ENCODE measurements around the gene RPS6KC1. TPM values are rescaled to one million over a fixed set of nuclear protein-coding genes. Genes with fewer than 3 reads are reported as not detected.

RPS6KC1 gene
- polyA plus RNA-seq, 3 donors, result 8.9 to 16.0 (median 11.4) TPM

DNA sequence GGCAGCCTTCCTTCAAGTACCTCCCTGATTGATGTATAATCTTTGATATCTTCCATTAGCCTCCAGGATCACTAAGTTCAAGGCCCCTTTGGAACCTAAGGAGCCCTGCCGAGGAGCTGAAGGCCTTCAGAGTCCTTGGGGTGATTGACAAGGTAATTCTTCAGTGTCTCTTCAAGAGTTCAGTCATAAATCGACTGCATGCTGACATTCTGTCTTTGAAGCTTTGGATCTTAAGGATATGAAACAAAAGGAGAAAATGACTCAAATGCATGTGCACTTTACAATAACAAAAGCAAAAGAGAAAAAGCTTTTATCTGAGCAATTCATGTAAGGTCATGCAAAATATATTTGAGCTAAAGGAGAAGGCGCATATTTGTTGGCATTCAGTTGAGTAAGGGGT, 125.3 kb downstream of the RPS6KC1 start:
- Mint-ChIP-seq H3K36me3 (peaks cover 43 to 53% of the 10 kb centered on the region in 2 donors), H3K9me3 (no peaks in the 10 kb centered on the region), H3K4me3 (no peak overlapping the region), H3K27ac (no peak overlapping the region), H3K4me1 (no peaks in the 10 kb centered on the region), H3K27me3 (ENCODE audit: low read depth in 3 of 3) (peaks cover 0 to 2% (median 0%) of the 10 kb centered on the region in 3 donors)
- no peaks in the 10 kb centered on the region for H3K9me3 ChIP-seq (replicated peaks in 1 of 2; ENCODE audit: control insufficient read depth in 1 of 2, insufficient read depth in 1 of 2, low read length in 2 of 2)
- no peak overlapping the region for H3K4me2 ChIP-seq (replicated peaks; ENCODE audit: extremely low read depth, low read length, poor library complexity, severe bottlenecking)
- DNase-seq, result no peak
- H3K27ac ChIP-seq (ENCODE audit: low read depth in 1 of 2, low read length in 2 of 2), result no peak overlapping the region
- H3K4me3 ChIP-seq (replicated peaks in 1 of 3; ENCODE audit: low read depth in 2 of 3, low read length in 3 of 3), result no peak overlapping the region
- no peaks in the 10 kb centered on the region for H3K4me1 ChIP-seq (ENCODE audit: control insufficient read depth in 1 of 2, insufficient read depth in 2 of 2, low read length in 2 of 2)
- no peaks in the 10 kb centered on the region for H3K79me2 ChIP-seq (ENCODE audit: insufficient read depth, low read length)
- H3K27me3 ChIP-seq (ENCODE audit: control insufficient read depth in 2 of 2, insufficient read depth in 2 of 2, low read length in 2 of 2), result no peaks in the 10 kb centered on the region
- 100% methylated on average over 2 of the region's 3 CpGs for WGBS (ENCODE audit: insufficient coverage)
- TF ChIP-seq, protein P1, sequence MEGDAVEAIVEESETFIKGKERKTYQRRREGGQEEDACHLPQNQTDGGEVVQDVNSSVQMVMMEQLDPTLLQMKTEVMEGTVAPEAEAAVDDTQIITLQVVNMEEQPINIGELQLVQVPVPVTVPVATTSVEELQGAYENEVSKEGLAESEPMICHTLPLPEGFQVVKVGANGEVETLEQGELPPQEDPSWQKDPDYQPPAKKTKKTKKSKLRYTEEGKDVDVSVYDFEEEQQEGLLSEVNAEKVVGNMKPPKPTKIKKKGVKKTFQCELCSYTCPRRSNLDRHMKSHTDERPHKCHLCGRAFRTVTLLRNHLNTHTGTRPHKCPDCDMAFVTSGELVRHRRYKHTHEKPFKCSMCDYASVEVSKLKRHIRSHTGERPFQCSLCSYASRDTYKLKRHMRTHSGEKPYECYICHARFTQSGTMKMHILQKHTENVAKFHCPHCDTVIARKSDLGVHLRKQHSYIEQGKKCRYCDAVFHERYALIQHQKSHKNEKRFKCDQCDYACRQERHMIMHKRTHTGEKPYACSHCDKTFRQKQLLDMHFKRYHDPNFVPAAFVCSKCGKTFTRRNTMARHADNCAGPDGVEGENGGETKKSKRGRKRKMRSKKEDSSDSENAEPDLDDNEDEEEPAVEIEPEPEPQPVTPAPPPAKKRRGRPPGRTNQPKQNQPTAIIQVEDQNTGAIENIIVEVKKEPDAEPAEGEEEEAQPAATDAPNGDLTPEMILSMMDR (IDR thresholded peaks at IDR 0.05), result no peak
- H3K9ac ChIP-seq (ENCODE audit: insufficient read depth, low read length, poor library complexity, severe bottlenecking), result no peak overlapping the region
- intact Hi-C loops (cut with micrococcal nuclease), result no loop called here
- H3K36me3 ChIP-seq (replicated peaks in 1 of 2; ENCODE audit: control insufficient read depth in 1 of 2, insufficient read depth in 2 of 2, low read length in 2 of 2), result peaks cover 21 to 58% of the 10 kb centered on the region in 2 donors
- H2AFZ ChIP-seq (ENCODE audit: insufficient read depth, low read depth, low read length, poor library complexity, severe bottlenecking), result no peak overlapping the region
- no peaks in the 10 kb centered on the region for H4K20me1 ChIP-seq (ENCODE audit: insufficient read depth, low read length)

GRCh38 chr1:213179784-213180183, 128.7 kb downstream of the RPS6KC1 start:
- Histone ChIP-seq H3K27ac (ENCODE audit: low read depth in 1 of 2, low read length in 2 of 2) (no peak overlapping the region), H2AFZ (ENCODE audit: insufficient read depth, low read depth, low read length, poor library complexity, severe bottlenecking) (no peak overlapping the region), H3K4me2 (replicated peaks; ENCODE audit: extremely low read depth, low read length, poor library complexity, severe bottlenecking) (no peak overlapping the region), H3K4me3 (replicated peaks in 1 of 3; ENCODE audit: low read depth in 2 of 3, low read length in 3 of 3) (no peak overlapping the region), H3K36me3 (replicated peaks in 1 of 2; ENCODE audit: control insufficient read depth in 1 of 2, insufficient read depth in 2 of 2, low read length in 2 of 2) (peaks cover 12 to 46% of the 10 kb centered on the region in 2 donors), H3K9me3 (replicated peaks in 1 of 2; ENCODE audit: control insufficient read depth in 1 of 2, insufficient read depth in 1 of 2, low read length in 2 of 2) (no peaks in the 10 kb centered on the region), H3K79me2 (ENCODE audit: insufficient read depth, low read length) (no peaks in the 10 kb centered on the region), H4K20me1 (ENCODE audit: insufficient read depth, low read length) (no peaks in the 10 kb centered on the region), H3K27me3 (ENCODE audit: control insufficient read depth in 2 of 2, insufficient read depth in 2 of 2, low read length in 2 of 2) (no peaks in the 10 kb centered on the region), H3K9ac (ENCODE audit: insufficient read depth, low read length, poor library complexity, severe bottlenecking) (no peak overlapping the region), H3K4me1 (ENCODE audit: control insufficient read depth in 1 of 2, insufficient read depth in 2 of 2, low read length in 2 of 2) (no peaks in the 10 kb centered on the region)
- TF ChIP-seq, protein P1 (IDR thresholded peaks at IDR 0.05), result no peak
- intact Hi-C loops (cut with micrococcal nuclease), result no loop called here
- Mint-ChIP-seq H3K36me3 (peaks cover 34 to 37% of the 10 kb centered on the region in 2 donors), H3K27me3 (ENCODE audit: low read depth in 3 of 3) (no peaks in the 10 kb centered on the region), H3K4me1 (no peaks in the 10 kb centered on the region), H3K27ac (no peak overlapping the region), H3K4me3 (no peak overlapping the region), H3K9me3 (peaks cover 0 to 7% (median 4%) of the 10 kb centered on the region in 7 donors)
- DNase-seq, result no peak
- WGBS (ENCODE audit: insufficient coverage), result no CpG with 5 or more reads among the region's 2 CpGs
